OCI-LY1 (cell line): Measurements from ENCODE around the gene HMX1.

Source experiments
- EZH2 ChIP-seq: fragments of 200-600 bp; sonication (generic), shearing (Covaris generic); IDR thresholded peaks from 2 replicates; pipeline ENCODE4 v1.8.0; 2017; ENCODE audit warnings: borderline replicate concordance, mixed run types, mild to moderate bottlenecking, antibody characterized with exemption, low read length, moderate library complexity, mixed read lengths
- TF ChIP-seq, protein P1 (sequence below): fragments of 200-600 bp; sonication (generic), shearing (Covaris generic); IDR thresholded peaks from 2 replicates; pipeline ENCODE4 v1.5.1; 2017; ENCODE audit warnings: mild to moderate bottlenecking, antibody characterized with exemption, low read length, moderate library complexity, mixed read lengths

DNA sequence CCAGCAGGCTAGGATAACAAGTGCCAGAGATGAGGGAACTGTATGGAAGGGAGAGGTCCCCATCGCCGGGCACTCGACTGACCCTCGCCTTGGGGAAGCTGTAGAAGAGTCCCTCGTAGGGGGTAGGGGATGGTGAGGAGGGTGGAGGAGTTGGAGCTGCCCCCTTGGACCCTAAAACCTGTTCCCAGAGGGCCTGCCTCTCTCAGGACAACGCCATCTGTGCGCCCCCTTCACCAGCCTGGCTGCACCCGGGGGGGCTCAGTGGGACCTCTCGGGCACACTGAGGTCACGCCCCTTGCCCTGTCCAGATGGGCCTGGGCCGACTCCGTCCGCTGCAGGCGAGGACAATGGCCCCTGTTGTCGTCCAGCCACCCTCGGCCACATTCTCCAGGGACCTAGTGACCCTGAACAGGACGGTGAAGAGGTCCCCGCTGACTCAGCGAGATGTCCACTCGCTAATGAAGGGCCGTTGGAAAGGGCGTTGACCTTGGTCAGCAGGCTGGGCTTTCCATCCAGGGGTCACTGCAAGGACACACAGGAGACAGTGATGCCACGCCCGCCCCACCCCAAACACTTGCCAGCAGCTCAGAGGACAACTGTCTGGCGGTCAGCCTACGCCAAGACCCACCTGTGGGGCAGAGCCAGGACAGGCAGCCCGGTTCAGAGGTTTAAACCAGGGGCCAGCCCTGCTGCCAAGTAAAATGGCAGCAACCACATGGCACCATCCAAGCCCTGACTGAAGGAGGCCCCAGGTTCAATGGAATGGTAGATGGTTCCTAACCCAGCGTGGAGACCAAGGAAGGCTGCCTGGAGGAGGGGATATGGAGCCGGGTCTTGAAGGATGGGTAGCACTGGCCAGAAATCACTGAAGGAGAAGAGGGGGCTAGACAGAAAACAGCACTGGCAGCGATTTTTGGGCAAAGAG lies 51.2 kb downstream of the HMX1 start:
- TF ChIP-seq, protein P1, sequence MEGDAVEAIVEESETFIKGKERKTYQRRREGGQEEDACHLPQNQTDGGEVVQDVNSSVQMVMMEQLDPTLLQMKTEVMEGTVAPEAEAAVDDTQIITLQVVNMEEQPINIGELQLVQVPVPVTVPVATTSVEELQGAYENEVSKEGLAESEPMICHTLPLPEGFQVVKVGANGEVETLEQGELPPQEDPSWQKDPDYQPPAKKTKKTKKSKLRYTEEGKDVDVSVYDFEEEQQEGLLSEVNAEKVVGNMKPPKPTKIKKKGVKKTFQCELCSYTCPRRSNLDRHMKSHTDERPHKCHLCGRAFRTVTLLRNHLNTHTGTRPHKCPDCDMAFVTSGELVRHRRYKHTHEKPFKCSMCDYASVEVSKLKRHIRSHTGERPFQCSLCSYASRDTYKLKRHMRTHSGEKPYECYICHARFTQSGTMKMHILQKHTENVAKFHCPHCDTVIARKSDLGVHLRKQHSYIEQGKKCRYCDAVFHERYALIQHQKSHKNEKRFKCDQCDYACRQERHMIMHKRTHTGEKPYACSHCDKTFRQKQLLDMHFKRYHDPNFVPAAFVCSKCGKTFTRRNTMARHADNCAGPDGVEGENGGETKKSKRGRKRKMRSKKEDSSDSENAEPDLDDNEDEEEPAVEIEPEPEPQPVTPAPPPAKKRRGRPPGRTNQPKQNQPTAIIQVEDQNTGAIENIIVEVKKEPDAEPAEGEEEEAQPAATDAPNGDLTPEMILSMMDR, result no peak
- no peak for TF ChIP-seq EZH2
